ENCODE measurements around the gene RAB33B.
"Not testable (repeated sequence)": the region's sequence is repeated elsewhere in the genome, so short reads cannot be mapped to it uniquely, and the experiment has no call there.

Gene RAB33B

GRCh38 chr4:139454111-139455045, at the start of gene RAB33B:
RAB33B (plus strand) TSS chr4:139454121; CDS start chr4:139454196, 75 bp downstream.
- in situ Hi-C loops (cut with MboI; ENCODE audit: low pct_unique_long_range_greater_than_20kb, low sequenced_read_pairs, unreplicated experiment), result no loop called here
- no peak for DNase-seq (ENCODE audit: low spot score)

GRCh38 chr4:139410312-139410711, 43.6 kb upstream of the RAB33B start:
- no peak for DNase-seq (ENCODE audit: low spot score)
- TF ChIP-seq CTCF (IDR thresholded peaks at IDR 0.05; ENCODE audit: extremely low read depth, insufficient read depth, missing control alignments), result no peak
- in situ Hi-C loops (cut with MboI; ENCODE audit: low pct_unique_long_range_greater_than_20kb, low sequenced_read_pairs, unreplicated experiment), result loop anchor here (10.0 kb wide), 1 partner anchor 124 kb away; no protein-coding TSS in a partner anchor

More at GRCh38 chr4:139454111-139455045, at the start of gene RAB33B:
- peak; percentile 2 for TF ChIP-seq CTCF (IDR thresholded peaks at IDR 0.05; ENCODE audit: extremely low read depth, insufficient read depth, missing control alignments)

GRCh38 chr4:139414671-139415210, 39.2 kb upstream of the RAB33B start:
- in situ Hi-C loops (cut with MboI; ENCODE audit: low pct_unique_long_range_greater_than_20kb, low sequenced_read_pairs, unreplicated experiment), result loop anchor here (10.0 kb wide), 1 partner anchor 120 kb away; no protein-coding TSS in a partner anchor

GRCh38 chr4:139416073-139416673, 37.7 kb upstream of the RAB33B start:
- peak; percentile 16 for DNase-seq (ENCODE audit: low spot score)
- in situ Hi-C loops (cut with MboI; ENCODE audit: low pct_unique_long_range_greater_than_20kb, low sequenced_read_pairs, unreplicated experiment), result loop anchor here (10.0 kb wide), 1 partner anchor 119 kb away; no protein-coding TSS in a partner anchor
- peak; percentile 61 for TF ChIP-seq CTCF (IDR thresholded peaks at IDR 0.05; ENCODE audit: extremely low read depth, insufficient read depth, missing control alignments)

More at GRCh38 chr4:139414671-139415210, 39.2 kb upstream of the RAB33B start:
- not testable (repeated sequence) for DNase-seq (ENCODE audit: low spot score)

- in situ Hi-C loops (cut with MboI; ENCODE audit: low pct_unique_long_range_greater_than_20kb, low sequenced_read_pairs, unreplicated experiment), result loop anchor here (10.0 kb wide), 1 partner anchor 115 kb away; no protein-coding TSS in a partner anchor
- no peak for TF ChIP-seq CTCF (IDR thresholded peaks at IDR 0.05; ENCODE audit: extremely low read depth, insufficient read depth, missing control alignments)
- DNase-seq (ENCODE audit: low spot score), result no peak
These were observed 34.5 kb upstream of the RAB33B start for GRCh38 chr4:139419388-139419914.

GRCh38 chr4:139420652-139421051, 33.3 kb upstream of the RAB33B start:
- in situ Hi-C loops (cut with MboI; ENCODE audit: low pct_unique_long_range_greater_than_20kb, low sequenced_read_pairs, unreplicated experiment), result no loop called here

More at GRCh38 chr4:139420652-139421051, 33.3 kb upstream of the RAB33B start:
- DNase-seq (ENCODE audit: low spot score), result no peak
- no peak for TF ChIP-seq CTCF (IDR thresholded peaks at IDR 0.05; ENCODE audit: extremely low read depth, insufficient read depth, missing control alignments)

All from GM13977 (cell line).